Measurements from ENCODE around the gene STT3B.

DNA sequence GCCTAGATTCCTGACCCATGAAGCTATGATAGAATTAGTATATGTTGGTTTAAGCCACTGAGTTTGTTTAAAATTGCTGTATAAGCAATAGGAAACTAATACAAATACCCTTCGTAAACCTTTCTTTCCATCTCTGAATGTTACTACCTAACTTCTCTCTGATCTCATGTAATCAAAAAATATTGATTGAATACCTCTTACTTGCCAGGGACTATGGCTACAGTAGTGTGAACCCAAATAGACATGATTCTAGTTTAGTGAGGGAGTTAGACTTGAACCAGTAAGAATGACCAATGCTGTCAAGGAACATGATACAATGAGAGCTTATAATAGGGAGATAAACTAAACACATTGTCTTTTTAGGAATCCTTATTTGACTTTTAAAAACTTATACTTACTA lies 19.4 kb downstream of the STT3B start:
- TF ChIP-seq ZNF598 (CRISPR knock-in tag; IDR thresholded peaks at IDR 0.05; ENCODE audit: borderline replicate concordance), result no peak
- no peak for TF ChIP-seq ZNF430 (CRISPR knock-in tag; IDR thresholded peaks at IDR 0.05)
- TF ChIP-seq ATF1 (CRISPR knock-in tag; IDR thresholded peaks at IDR 0.05), result no peak
- TF ChIP-seq, protein P1, sequence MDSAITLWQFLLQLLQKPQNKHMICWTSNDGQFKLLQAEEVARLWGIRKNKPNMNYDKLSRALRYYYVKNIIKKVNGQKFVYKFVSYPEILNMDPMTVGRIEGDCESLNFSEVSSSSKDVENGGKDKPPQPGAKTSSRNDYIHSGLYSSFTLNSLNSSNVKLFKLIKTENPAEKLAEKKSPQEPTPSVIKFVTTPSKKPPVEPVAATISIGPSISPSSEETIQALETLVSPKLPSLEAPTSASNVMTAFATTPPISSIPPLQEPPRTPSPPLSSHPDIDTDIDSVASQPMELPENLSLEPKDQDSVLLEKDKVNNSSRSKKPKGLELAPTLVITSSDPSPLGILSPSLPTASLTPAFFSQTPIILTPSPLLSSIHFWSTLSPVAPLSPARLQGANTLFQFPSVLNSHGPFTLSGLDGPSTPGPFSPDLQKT (CRISPR knock-in tag; IDR thresholded peaks at IDR 0.05; ENCODE audit: borderline replicate concordance), result no peak
